ENCODE data around the gene HSPBAP1. TPM values are rescaled to one million over a fixed set of nuclear protein-coding genes. Genes with fewer than 3 reads are reported as not detected.

Gene HSPBAP1, protein sequence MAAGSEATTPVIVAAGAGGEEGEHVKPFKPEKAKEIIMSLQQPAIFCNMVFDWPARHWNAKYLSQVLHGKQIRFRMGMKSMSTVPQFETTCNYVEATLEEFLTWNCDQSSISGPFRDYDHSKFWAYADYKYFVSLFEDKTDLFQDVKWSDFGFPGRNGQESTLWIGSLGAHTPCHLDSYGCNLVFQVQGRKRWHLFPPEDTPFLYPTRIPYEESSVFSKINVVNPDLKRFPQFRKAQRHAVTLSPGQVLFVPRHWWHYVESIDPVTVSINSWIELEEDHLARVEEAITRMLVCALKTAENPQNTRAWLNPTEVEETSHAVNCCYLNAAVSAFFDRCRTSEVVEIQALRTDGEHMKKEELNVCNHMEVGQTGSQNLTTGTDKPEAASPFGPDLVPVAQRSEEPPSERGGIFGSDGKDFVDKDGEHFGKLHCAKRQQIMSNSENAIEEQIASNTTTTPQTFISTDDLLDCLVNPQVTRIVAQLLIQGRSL
- total RNA-seq, result 9.3 and 14.1 TPM in 2 replicates

GRCh38 chr3:122793568-122794416 lies at the start of gene HSPBAP1:
HSPBAP1 (minus strand) TSS chr3:122793831; CDS start chr3:122793680, 151 bp downstream.

DNA sequence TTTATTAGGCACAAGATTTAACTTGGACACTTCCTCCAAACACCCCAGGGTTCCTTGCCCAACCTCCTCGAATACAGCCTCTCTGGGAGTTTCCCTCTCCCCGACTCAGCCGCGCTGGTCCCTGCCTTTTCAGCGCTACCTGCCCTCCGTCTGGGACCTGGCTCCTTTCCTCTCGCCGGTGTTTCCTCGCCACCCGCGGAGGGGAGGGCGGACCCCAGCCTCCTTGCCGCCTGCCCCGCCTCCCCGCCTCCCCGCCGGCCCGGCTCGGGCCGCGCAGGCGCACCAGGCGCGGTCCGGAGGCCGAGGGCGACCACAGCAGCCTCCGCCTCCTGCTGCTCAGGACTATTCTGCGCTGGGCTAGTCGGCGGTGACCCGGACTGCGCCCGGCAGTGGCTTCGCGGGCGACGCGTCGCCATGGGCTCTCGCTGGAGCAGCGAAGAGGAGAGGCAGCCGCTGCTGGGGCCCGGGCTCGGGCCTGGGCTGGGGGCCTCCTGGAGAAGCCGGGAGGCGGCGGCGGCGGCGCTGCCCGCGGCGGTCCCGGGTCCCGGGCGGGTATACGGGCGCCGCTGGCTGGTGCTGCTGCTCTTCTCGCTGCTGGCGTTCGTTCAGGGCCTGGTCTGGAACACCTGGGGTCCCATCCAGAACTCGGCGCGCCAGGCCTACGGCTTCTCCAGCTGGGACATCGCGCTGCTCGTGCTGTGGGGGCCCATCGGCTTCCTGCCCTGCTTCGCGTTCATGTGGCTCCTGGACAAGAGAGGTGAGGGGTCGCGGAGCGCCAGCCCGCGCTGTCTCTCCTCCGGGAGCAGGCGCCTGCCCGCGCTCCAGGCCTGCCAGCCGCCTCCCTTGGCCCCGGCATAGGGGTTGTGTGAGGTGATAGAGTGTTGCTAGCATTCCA lies 1.4 kb upstream of the HSPBAP1 start, which contains the start of gene SLC49A4:
Gene SLC49A4, plus strand, starts transcription at position 291 of the 895 bp plus-strand sequence. Its CDS starts 124 bp downstream, at position 415.

Other genes with a start within 250 kb of the HSPBAP1 start
- gene PARP9, start 229.5 kb downstream of the HSPBAP1 start, total RNA-seq, result 38.5 and 45.6 TPM in 2 replicates
- gene DTX3L, start 229.5 kb downstream of the HSPBAP1 start, total RNA-seq, result 38.5 and 43.0 TPM in 2 replicates
- 0.78 and 1.8 TPM in 2 replicates for gene PARP15, start 216.2 kb downstream of the HSPBAP1 start, total RNA-seq
- gene PARP14, start 113.0 kb downstream of the HSPBAP1 start, total RNA-seq, result 68.1 and 69.4 TPM in 2 replicates
- 33.9 and 35.8 TPM in 2 replicates for gene SLC49A4, start 1.2 kb upstream of the HSPBAP1 start, total RNA-seq
- 0.13 and 0.32 TPM in 2 replicates for gene SEMA5B, start 233.9 kb upstream of the HSPBAP1 start, total RNA-seq

All from articular chondrocyte of knee joint (primary cell).